ENCODE results near the gene STH.

STH gene

GRCh38 chr17:45969726-45970125 lies 29.3 kb upstream of the STH start:
- Histone ChIP-seq H3K79me2 (ENCODE audit: insufficient read depth, low read length) (no peaks in the 10 kb centered on the region), H3K9me3 (ENCODE audit: insufficient read depth, low read length) (no peaks in the 10 kb centered on the region), H3K36me3 (ENCODE audit: low read length) (no peaks in the 10 kb centered on the region), H3K27ac (ENCODE audit: low read depth, low read length) (no peak overlapping the region), H3F3A (ENCODE audit: insufficient read depth) (no peaks in the 10 kb centered on the region), H3K4me2 (ENCODE audit: low read depth, low read length, poor library complexity, severe bottlenecking) (no peak overlapping the region), H3K4me3 (ENCODE audit: insufficient read depth, low read length, poor library complexity, severe bottlenecking) (no peak overlapping the region), H4K20me1 (ENCODE audit: low read depth, low read length) (no peaks in the 10 kb centered on the region), H3K9ac (ENCODE audit: low read length) (no peak overlapping the region), H3K9me2 (replicated peaks; ENCODE audit: insufficient read depth, low read length) (no peaks in the 10 kb centered on the region), H2AFZ (ENCODE audit: low read depth, low read length, severe bottlenecking) (no peak overlapping the region), H3K27me3 (ENCODE audit: low read length) (no peaks in the 10 kb centered on the region)
- TF ChIP-seq CTCF (IDR thresholded peaks at IDR 0.05; ENCODE audit: insufficient read depth, low read length, poor library complexity, severe bottlenecking) = no peak
- TF ChIP-seq EZH2phosphoT487 (conservative IDR thresholded peaks at IDR 0.05; ENCODE audit: low read length) = no peak

GRCh38 chr17:45970659-45971058 lies 28.4 kb upstream of the STH start:
- Histone ChIP-seq H3K9ac (ENCODE audit: low read length) (no peak overlapping the region), H3F3A (ENCODE audit: insufficient read depth) (no peaks in the 10 kb centered on the region)

GRCh38 chr17:45971698-45972141 lies 27.3 kb upstream of the STH start:
- Histone ChIP-seq H3K4me2 (ENCODE audit: low read depth, low read length, poor library complexity, severe bottlenecking) (no peak overlapping the region), H3F3A (ENCODE audit: insufficient read depth) (no peaks in the 10 kb centered on the region), H3K79me2 (ENCODE audit: insufficient read depth, low read length) (no peaks in the 10 kb centered on the region), H3K9me2 (replicated peaks; ENCODE audit: insufficient read depth, low read length) (no peaks in the 10 kb centered on the region), H3K36me3 (ENCODE audit: low read length) (no peaks in the 10 kb centered on the region), H3K27ac (ENCODE audit: low read depth, low read length) (no peak overlapping the region), H3K9me3 (ENCODE audit: insufficient read depth, low read length) (no peaks in the 10 kb centered on the region), H3K4me3 (ENCODE audit: insufficient read depth, low read length, poor library complexity, severe bottlenecking) (no peak overlapping the region), H2AFZ (ENCODE audit: low read depth, low read length, severe bottlenecking) (no peak overlapping the region), H4K20me1 (ENCODE audit: low read depth, low read length) (no peaks in the 10 kb centered on the region), H3K9ac (ENCODE audit: low read length) (no peak overlapping the region), H3K27me3 (ENCODE audit: low read length) (no peaks in the 10 kb centered on the region)
- TF ChIP-seq CTCF (IDR thresholded peaks at IDR 0.05; ENCODE audit: insufficient read depth, low read length, poor library complexity, severe bottlenecking) = no peak
- TF ChIP-seq EZH2phosphoT487 (conservative IDR thresholded peaks at IDR 0.05; ENCODE audit: low read length) = no peak

More at GRCh38 chr17:45970659-45971058, 28.4 kb upstream of the STH start:
- no peak for TF ChIP-seq EZH2phosphoT487 (conservative IDR thresholded peaks at IDR 0.05; ENCODE audit: low read length)
- TF ChIP-seq CTCF (IDR thresholded peaks at IDR 0.05; ENCODE audit: insufficient read depth, low read length, poor library complexity, severe bottlenecking) = no peak
- H3K9me2 ChIP-seq (replicated peaks; ENCODE audit: insufficient read depth, low read length) = no peaks in the 10 kb centered on the region
- H2AFZ ChIP-seq (ENCODE audit: low read depth, low read length, severe bottlenecking) = no peak overlapping the region
- H3K79me2 ChIP-seq (ENCODE audit: insufficient read depth, low read length) = no peaks in the 10 kb centered on the region
- no peaks in the 10 kb centered on the region for H3K27me3 ChIP-seq (ENCODE audit: low read length)
- no peak overlapping the region for H3K27ac ChIP-seq (ENCODE audit: low read depth, low read length)
- H3K9me3 ChIP-seq (ENCODE audit: insufficient read depth, low read length) = no peaks in the 10 kb centered on the region
- no peak overlapping the region for H3K4me2 ChIP-seq (ENCODE audit: low read depth, low read length, poor library complexity, severe bottlenecking)
- no peaks in the 10 kb centered on the region for H4K20me1 ChIP-seq (ENCODE audit: low read depth, low read length)
- no peaks in the 10 kb centered on the region for H3K36me3 ChIP-seq (ENCODE audit: low read length)
- H3K4me3 ChIP-seq (ENCODE audit: insufficient read depth, low read length, poor library complexity, severe bottlenecking) = no peak overlapping the region

All from SU-DHL-6 (cell line).